GM12878 (cell line): Measurements from ENCODE around the gene COL13A1. TPM values are rescaled to one million over a fixed set of nuclear protein-coding genes. Genes with fewer than 3 reads are reported as not detected.

Source experiments
- ATAC-seq: fragments of 200-7000 bp; cut with Tn5 transposase; 3 replicates; pipeline ENCODE4 v1.9.1; 2020; ENCODE audit warnings: mild to moderate bottlenecking, moderate library complexity
- BruUV-seq: library from RNA; stranded (reverse); fragments of 400-500 nt; replicated peaks from 2 replicates; lab custom pipeline; 2021; lab: Mats Ljungman, UMichigan
- CTCF ChIA-PET: fragments of 300-600 bp; sonication (Branson Sonifier 250); formaldehyde crosslinking; extraction: SDS; loops from one replicate; lab custom pipeline; 2021; ENCODE audit warnings: inconsistent platforms; lab: Yijun Ruan, JAX
- POLR2A ChIA-PET: fragments of 350-600 bp; formaldehyde crosslinking; extraction: SDS; loops from one replicate; lab custom pipeline; 2021; ENCODE audit warnings: inconsistent platforms; lab: Charles Lee
- RAD21 ChIA-PET: fragments of 300-600 bp; sonication (Branson Sonifier 250); formaldehyde crosslinking; loops from one replicate; lab custom pipeline; 2023; ENCODE audit warnings: antibody characterized with exemption; ENCODE audit not compliant: unreplicated experiment; lab: Charles Lee
- SMC1A ChIA-PET: fragments of 300-600 bp; sonication (Branson Sonifier 250); formaldehyde crosslinking; loops from one replicate; lab custom pipeline; 2023; ENCODE audit not compliant: unreplicated experiment, uncharacterized antibody; lab: Charles Lee
- DNase-seq: peaks from one replicate; pipeline ENCODE4 v3.0.0-alpha.2; 2011; ENCODE audit warnings: low read depth, low spot score
- FAIRE-seq: peaks from 3 replicates; lab custom pipeline; 2011; peaks lifted over from hg19 to GRCh38; lab: Jason Lieb, UNC
- H2AFZ ChIP-seq: 2 replicates; pipeline ENCODE4 v1.6.0; 2011; ENCODE audit warnings: low read depth, low read length, control low read depth; ENCODE audit not compliant: control insufficient read depth
- H3K27ac ChIP-seq: 2 replicates; pipeline ENCODE4 v1.5.1; 2011; ENCODE audit warnings: control low read depth; ENCODE audit not compliant: control insufficient read depth, insufficient read depth
- H3K27me3 ChIP-seq, 2 experiments: replicated peaks in 1 of 2; 2 replicates each; pipeline versions ENCODE4 v1.6.0 to v1.6.1; 2011; ENCODE audit warnings: low read length in 1 of 2; ENCODE audit not compliant: control insufficient read depth in 2 of 2, insufficient read depth in 2 of 2
- H3K36me3 ChIP-seq, 2 experiments: 2 replicates each; pipeline ENCODE4 v1.5.1; 2011; ENCODE audit warnings: low read length in 1 of 2; ENCODE audit not compliant: control insufficient read depth in 2 of 2, insufficient read depth in 2 of 2
- H3K4me1 ChIP-seq: 2 replicates; pipeline ENCODE4 v1.6.1; 2011; ENCODE audit warnings: mild to moderate bottlenecking, low read length, moderate library complexity, mixed read lengths; ENCODE audit not compliant: control insufficient read depth, insufficient read depth
- H3K4me2 ChIP-seq: 2 replicates; pipeline ENCODE4 v1.6.0; 2011; ENCODE audit warnings: control low read depth; ENCODE audit not compliant: control insufficient read depth, insufficient read depth
- H3K4me3 ChIP-seq: fragments of 200-600 bp; sonication (generic); 2 replicates; pipeline ENCODE4 v1.5.1; 2016
- H3K79me2 ChIP-seq: 2 replicates; pipeline ENCODE4 v1.6.0; 2011; ENCODE audit warnings: low read length; ENCODE audit not compliant: control insufficient read depth, insufficient read depth
- H3K9ac ChIP-seq: 2 replicates; pipeline ENCODE4 v1.8.0; 2011; ENCODE audit warnings: low read length, control low read depth, mixed read lengths; ENCODE audit not compliant: control insufficient read depth, insufficient read depth
- H3K9me3 ChIP-seq: replicated peaks from 3 replicates; pipeline ENCODE4 v1.5.1; 2011; ENCODE audit warnings: mild to moderate bottlenecking, low read length; ENCODE audit not compliant: control insufficient read depth, insufficient read depth
- H4K20me1 ChIP-seq: 2 replicates; pipeline ENCODE4 v1.6.0; 2011; ENCODE audit not compliant: control insufficient read depth, insufficient read depth
- WGBS: methylation state at CpG from one replicate; pipeline ENCODE4 v1.1.6; 2016; ENCODE audit warnings: low lambda C conversion rate; ENCODE audit not compliant: insufficient replicate concordance, insufficient coverage; ENCODE audit errors: missing lambda C conversion rate; 5-methylcytosine and 5-hydroxymethylcytosine counted together
- in situ Hi-C: fragments of 300-500 bp; cut with MboI; formaldehyde crosslinking; loops from 9 replicates; pipeline ENCODE4 v1.14.3; 2018; ENCODE audit warnings: mixed read lengths
- intact Hi-C: fragments of 100-400 bp; cut with micrococcal nuclease; formaldehyde crosslinking; loops from one replicate; pipeline ENCODE4 v1.14.2; 2022; ENCODE audit not compliant: unreplicated experiment
- polyA plus RNA-seq, 11 experiments: library from polyadenylated mRNA; depleted of rRNA in 4 of 11; unstranded in 6 of 11; stranded (reverse) in 5 of 11; fragments of >200 nt; fragmentation: Nextera tagmentation in 4 of 11; fragmentation: Illumina TruSeq in 1 of 11; extraction: Ambion mirVana in 4 of 11; extraction: Trizol in 1 of 11; gene quantifications; 1 replicate in 1 of 11; 2 replicates in 10 of 11; pipeline versions ENCODE4 v1.2.1 to v1.2.3, GENCODE V29; 2011 to 2016; ENCODE audit warnings: inconsistent platforms in 2 of 11, missing spikeins in 2 of 11, low read depth in 1 of 11
- total RNA-seq, 4 experiments: library from RNA; depleted of rRNA in 3 of 4; stranded (reverse); fragments of >200 nt in 3 of 4; fragmentation: Illumina TruSeq in 1 of 4; extraction: Trizol in 1 of 4; gene quantifications; 2 replicates each; pipeline versions ENCODE4 v1.2.1 to v1.2.3, GENCODE V29; 2013 to 2021
- TF ChIP-seq, protein P1 (sequence below): fragments of 450-650 bp; formaldehyde crosslinking; IDR thresholded peaks from 2 replicates; pipeline ENCODE4 v1.4.0; 2020; ENCODE audit warnings: mild to moderate bottlenecking, moderate library complexity
- TF ChIP-seq, protein P2 (sequence below): fragments of 450-650 bp; IDR thresholded peaks from 2 replicates; pipeline ENCODE4 v1.6.1; 2016; ENCODE audit warnings: mild to moderate bottlenecking

Gene COL13A1
- total and polyA plus RNA-seq, 10 of the 15 experiments (the other 5 are each of a cell fraction or from before 2014, with no cell fraction given) = 0.03 to 0.15 (median 0.05) TPM; not detected in 7

DNA sequence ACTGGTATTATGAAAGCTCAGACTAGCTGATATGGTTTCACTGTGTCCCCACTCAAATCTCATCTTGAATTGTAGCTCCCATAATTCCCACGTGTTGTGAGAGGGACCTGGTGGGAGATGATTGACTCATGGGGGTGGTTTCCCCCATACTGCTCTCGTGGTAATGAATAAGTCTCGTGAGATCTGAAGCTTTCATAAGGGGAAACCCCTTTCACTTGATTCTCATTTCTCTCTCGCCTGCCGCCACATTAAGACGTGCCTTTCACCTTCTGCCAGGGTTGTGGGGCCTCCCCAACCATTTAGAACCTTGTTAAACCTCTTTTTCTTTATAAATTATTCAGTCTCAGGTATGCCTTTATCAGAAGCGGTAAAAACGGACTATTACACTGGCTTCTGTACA is 40.3 kb downstream of the COL13A1 start:
- Histone ChIP-seq H3K4me2 (no peak overlapping the region), H2AFZ (no peak overlapping the region), H3K27ac (no peak overlapping the region), H3K4me3 (no peak overlapping the region), H3K4me1 (no peaks in the 10 kb centered on the region), H3K9me3 (no peaks in the 10 kb centered on the region; the same call in 2 of the 3 replicates), H3K79me2 (no peaks in the 10 kb centered on the region), H3K9ac (no peak overlapping the region), H4K20me1 (no peaks in the 10 kb centered on the region), H3K36me3 (no peaks in the 10 kb centered on the region), H3K27me3 (peaks cover 0 to 8% of the 10 kb centered on the region in 2 experiments; a peak in 3 of 4 replicates)
- BruUV-seq = no TSS peak
- WGBS = 20% methylated on average over 8 of the region's 8 CpGs
- peak; percentile 48 for ATAC-seq
- RAD21 ChIA-PET = no interaction called here
- TF ChIP-seq, protein P1, sequence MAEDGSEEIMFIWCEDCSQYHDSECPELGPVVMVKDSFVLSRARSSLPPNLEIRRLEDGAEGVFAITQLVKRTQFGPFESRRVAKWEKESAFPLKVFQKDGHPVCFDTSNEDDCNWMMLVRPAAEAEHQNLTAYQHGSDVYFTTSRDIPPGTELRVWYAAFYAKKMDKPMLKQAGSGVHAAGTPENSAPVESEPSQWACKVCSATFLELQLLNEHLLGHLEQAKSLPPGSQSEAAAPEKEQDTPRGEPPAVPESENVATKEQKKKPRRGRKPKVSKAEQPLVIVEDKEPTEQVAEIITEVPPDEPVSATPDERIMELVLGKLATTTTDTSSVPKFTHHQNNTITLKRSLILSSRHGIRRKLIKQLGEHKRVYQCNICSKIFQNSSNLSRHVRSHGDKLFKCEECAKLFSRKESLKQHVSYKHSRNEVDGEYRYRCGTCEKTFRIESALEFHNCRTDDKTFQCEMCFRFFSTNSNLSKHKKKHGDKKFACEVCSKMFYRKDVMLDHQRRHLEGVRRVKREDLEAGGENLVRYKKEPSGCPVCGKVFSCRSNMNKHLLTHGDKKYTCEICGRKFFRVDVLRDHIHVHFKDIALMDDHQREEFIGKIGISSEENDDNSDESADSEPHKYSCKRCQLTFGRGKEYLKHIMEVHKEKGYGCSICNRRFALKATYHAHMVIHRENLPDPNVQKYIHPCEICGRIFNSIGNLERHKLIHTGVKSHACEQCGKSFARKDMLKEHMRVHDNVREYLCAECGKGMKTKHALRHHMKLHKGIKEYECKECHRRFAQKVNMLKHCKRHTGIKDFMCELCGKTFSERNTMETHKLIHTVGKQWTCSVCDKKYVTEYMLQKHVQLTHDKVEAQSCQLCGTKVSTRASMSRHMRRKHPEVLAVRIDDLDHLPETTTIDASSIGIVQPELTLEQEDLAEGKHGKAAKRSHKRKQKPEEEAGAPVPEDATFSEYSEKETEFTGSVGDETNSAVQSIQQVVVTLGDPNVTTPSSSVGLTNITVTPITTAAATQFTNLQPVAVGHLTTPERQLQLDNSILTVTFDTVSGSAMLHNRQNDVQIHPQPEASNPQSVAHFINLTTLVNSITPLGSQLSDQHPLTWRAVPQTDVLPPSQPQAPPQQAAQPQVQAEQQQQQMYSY (CRISPR knock-in tag) = no peak
- TF ChIP-seq, protein P2, sequence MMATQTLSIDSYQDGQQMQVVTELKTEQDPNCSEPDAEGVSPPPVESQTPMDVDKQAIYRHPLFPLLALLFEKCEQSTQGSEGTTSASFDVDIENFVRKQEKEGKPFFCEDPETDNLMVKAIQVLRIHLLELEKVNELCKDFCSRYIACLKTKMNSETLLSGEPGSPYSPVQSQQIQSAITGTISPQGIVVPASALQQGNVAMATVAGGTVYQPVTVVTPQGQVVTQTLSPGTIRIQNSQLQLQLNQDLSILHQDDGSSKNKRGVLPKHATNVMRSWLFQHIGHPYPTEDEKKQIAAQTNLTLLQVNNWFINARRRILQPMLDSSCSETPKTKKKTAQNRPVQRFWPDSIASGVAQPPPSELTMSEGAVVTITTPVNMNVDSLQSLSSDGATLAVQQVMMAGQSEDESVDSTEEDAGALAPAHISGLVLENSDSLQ = peak; percentile 83
- POLR2A ChIA-PET = no interaction called here
- no peak for DNase-seq
- SMC1A ChIA-PET = no interaction called here
- intact Hi-C loops (no loop called here), in situ Hi-C loops (no loop called here)
- CTCF ChIA-PET = interaction anchor here (0.7 kb wide), 1 partner anchor 116 kb away, joined by 3 read pairs; no protein-coding TSS in a partner anchor
- no peak for FAIRE-seq
